Neuronal stem cell (in vitro differentiated cells): Measurements from ENCODE around the gene PPDPF.

Experiments
- DNase-seq: peaks from one replicate; pipeline ENCODE4 v3.0.0-alpha.2; 2013; ENCODE audit warnings: low spot score
- H2AFZ ChIP-seq: one replicate; pipeline ENCODE4 v1.6.1; 2013; ENCODE audit warnings: mild to moderate bottlenecking, low read length, inconsistent platforms
- H2AK5ac ChIP-seq: 2 replicates; pipeline ENCODE4 v1.6.1; 2013; ENCODE audit warnings: low read depth, mild to moderate bottlenecking, inconsistent platforms, low read length, moderate library complexity, mixed read lengths
- H2BK120ac ChIP-seq: 2 replicates; pipeline ENCODE4 v1.6.1; 2013; ENCODE audit warnings: low read depth, mild to moderate bottlenecking, inconsistent platforms, low read length, moderate library complexity, mixed read lengths
- H2BK12ac ChIP-seq: one replicate; pipeline ENCODE4 v1.6.1; 2013; ENCODE audit warnings: low read length, inconsistent platforms
- H2BK15ac ChIP-seq: 2 replicates; pipeline ENCODE4 v1.6.1; 2013; ENCODE audit warnings: mild to moderate bottlenecking, low read length, inconsistent platforms, mixed read lengths
- H2BK5ac ChIP-seq: one replicate; pipeline ENCODE4 v1.6.1; 2013; ENCODE audit warnings: inconsistent platforms, mild to moderate bottlenecking, low read length, moderate library complexity
- H3K14ac ChIP-seq: one replicate; pipeline ENCODE4 v1.6.1; 2013; ENCODE audit warnings: low read length, inconsistent platforms
- H3K18ac ChIP-seq: 2 replicates; pipeline ENCODE4 v1.6.1; 2013; ENCODE audit warnings: low read length, inconsistent platforms
- H3K23ac ChIP-seq: 2 replicates; pipeline ENCODE4 v1.6.1; 2013; ENCODE audit warnings: low read depth, mild to moderate bottlenecking, mixed read lengths, low read length, inconsistent platforms; ENCODE audit not compliant: poor library complexity
- H3K27ac ChIP-seq: replicated peaks from 3 replicates; pipeline ENCODE4 v1.5.1; 2013; ENCODE audit warnings: low read length, inconsistent platforms
- H3K27me3 ChIP-seq, 3 experiments: 2 replicates each; pipeline ENCODE4 v1.6.1; 2013; ENCODE audit warnings: low read length in 3 of 3, mild to moderate bottlenecking in 2 of 3, inconsistent platforms in 1 of 3, low read depth in 1 of 3, mixed read lengths in 1 of 3, moderate library complexity in 1 of 3; ENCODE audit not compliant: control insufficient read depth in 3 of 3, insufficient read depth in 3 of 3
- H3K36me3 ChIP-seq, 2 donors: replicated peaks in 1 of 2; 2 replicates each; pipeline ENCODE4 v1.6.1; 2013; ENCODE audit warnings: low read length in 2 of 2; ENCODE audit not compliant: control insufficient read depth in 2 of 2, insufficient read depth in 2 of 2
- H3K4ac ChIP-seq: 2 replicates; pipeline ENCODE4 v1.6.1; 2013; ENCODE audit warnings: inconsistent platforms, mild to moderate bottlenecking, low read length, moderate library complexity
- H3K4me1 ChIP-seq, 2 donors: 1 replicate in 1 of 2; 2 replicates in 1 of 2; pipeline ENCODE4 v1.6.1; 2013; ENCODE audit warnings: low read length in 2 of 2, low read depth in 1 of 2; ENCODE audit not compliant: control insufficient read depth in 2 of 2, insufficient read depth in 1 of 2
- H3K4me2 ChIP-seq: one replicate; pipeline ENCODE4 v1.6.1; 2013; ENCODE audit warnings: mild to moderate bottlenecking, low read length, inconsistent platforms; ENCODE audit not compliant: insufficient read depth, poor library complexity, severe bottlenecking
- H3K4me3 ChIP-seq, 2 donors: 2 replicates each; pipeline ENCODE4 v1.5.1; 2013; ENCODE audit warnings: low read length in 2 of 2, mild to moderate bottlenecking in 2 of 2, inconsistent platforms in 1 of 2, moderate library complexity in 1 of 2
- H3K79me1 ChIP-seq: one replicate; pipeline ENCODE4 v1.6.1; 2013; ENCODE audit warnings: low read depth, mild to moderate bottlenecking, inconsistent platforms, low read length, moderate library complexity
- H3K9ac ChIP-seq: one replicate; pipeline ENCODE4 v1.6.1; 2013; ENCODE audit warnings: mild to moderate bottlenecking, low read depth, low read length, inconsistent platforms; ENCODE audit not compliant: poor library complexity
- H3K9me3 ChIP-seq, 2 donors: replicated peaks in 1 of 2; 2 replicates each; pipeline versions ENCODE3 to v1.6.1; 2013; ENCODE audit warnings: low read length in 2 of 2, mild to moderate bottlenecking in 2 of 2, inconsistent platforms in 1 of 2, low read depth in 1 of 2, mixed read lengths in 1 of 2, moderate library complexity in 1 of 2; ENCODE audit not compliant: control insufficient read depth in 2 of 2, insufficient read depth in 1 of 2
- H4K8ac ChIP-seq: one replicate; pipeline ENCODE4 v1.6.1; 2013; ENCODE audit warnings: low read depth, mild to moderate bottlenecking, inconsistent platforms, low read length, moderate library complexity
- H4K91ac ChIP-seq: one replicate; pipeline ENCODE4 v1.6.1; 2013; ENCODE audit warnings: low read length, low read depth, mild to moderate bottlenecking, inconsistent platforms; ENCODE audit not compliant: poor library complexity
- WGBS, 2 donors: extraction: QIAGEN DNeasy Blood & Tissue Kit; methylation state at CpG; one replicate each; pipeline ENCODE4 v1.1.7; 2013; ENCODE audit warnings: missing lambda C conversion rate in 2 of 2, mixed read lengths in 1 of 2; ENCODE audit not compliant: insufficient read length in 2 of 2, insufficient replicate concordance in 1 of 2; ENCODE audit errors: extremely low coverage in 2 of 2; 5-methylcytosine and 5-hydroxymethylcytosine counted together

The PPDPF gene

DNA sequence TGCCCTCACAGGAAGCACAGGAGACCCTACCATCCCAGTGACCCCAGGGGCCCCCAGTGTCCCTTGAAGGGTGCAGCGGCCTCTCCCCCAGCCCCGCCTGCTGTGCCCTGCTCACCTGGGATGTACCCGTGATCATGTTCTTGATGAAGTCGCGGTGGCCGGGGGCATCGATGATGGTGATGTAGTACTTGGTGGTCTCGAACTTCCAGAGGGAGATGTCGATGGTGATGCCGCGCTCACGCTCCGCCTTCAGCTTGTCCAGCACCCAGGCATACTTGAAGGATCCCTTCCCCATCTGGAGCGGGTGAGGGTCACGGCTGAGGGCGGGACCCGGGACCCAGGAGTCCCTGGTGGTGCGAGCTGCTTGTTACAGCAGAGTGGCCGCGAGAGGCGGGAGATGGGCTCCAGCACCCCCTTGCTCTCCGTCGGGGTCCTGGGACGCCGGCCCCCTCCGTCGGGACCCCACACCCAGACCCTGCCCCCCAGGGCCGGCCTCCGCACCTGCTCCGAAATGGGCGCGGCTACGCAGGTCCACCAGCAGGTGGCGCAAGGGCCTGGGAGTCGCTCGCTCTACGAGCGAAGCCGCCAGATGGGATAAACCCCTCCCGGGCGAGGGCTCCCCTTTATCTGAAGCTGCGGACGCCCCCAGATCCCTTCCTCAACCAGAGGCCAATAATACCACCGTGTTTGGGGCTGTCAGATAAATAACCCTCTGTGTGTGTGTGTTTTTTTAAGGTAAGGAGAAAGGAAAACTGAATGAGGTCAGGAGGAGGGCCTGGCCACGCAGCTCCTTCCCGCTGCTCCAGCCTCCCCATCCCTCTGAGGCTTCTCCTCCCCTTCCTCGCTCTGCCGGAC is 24.6 kb upstream of the PPDPF start:
- Histone ChIP-seq H3K79me1 (peaks cover 2% of the 10 kb centered on the region), H2AK5ac (peak overlapping the region; percentile 84), H3K4me1 (peaks cover 2 to 5% of the 10 kb centered on the region in 2 donors), H2BK120ac (peak overlapping the region; percentile 72), H2BK5ac (peak overlapping the region; percentile 94), H3K4me3 (no peak overlapping the region), H4K8ac (no peak overlapping the region), H3K27ac (no peak overlapping the region), H3K14ac (no peak overlapping the region), H3K36me3 (no peaks in the 10 kb centered on the region), H2AFZ (peak overlapping the region; percentile 65), H3K4me2 (peak overlapping the region; percentile 18), H3K9ac (no peak overlapping the region), H3K4ac (no peak overlapping the region), H3K23ac (peak overlapping the region; percentile 91), H3K27me3 (peaks cover 24 to 48% (median 39%) of the 10 kb centered on the region in 3 experiments), H4K91ac (no peak overlapping the region), H3K18ac (peak overlapping the region; percentile 85), H2BK15ac (peak overlapping the region; percentile 94), H2BK12ac (peak overlapping the region; percentile 98), H3K9me3 (peaks cover 0 to 3% of the 10 kb centered on the region in 2 donors)
- no CpG with 5 or more reads among the region's 48 CpGs for WGBS, 2 donors
- peak; percentile 67 for DNase-seq

DNA sequence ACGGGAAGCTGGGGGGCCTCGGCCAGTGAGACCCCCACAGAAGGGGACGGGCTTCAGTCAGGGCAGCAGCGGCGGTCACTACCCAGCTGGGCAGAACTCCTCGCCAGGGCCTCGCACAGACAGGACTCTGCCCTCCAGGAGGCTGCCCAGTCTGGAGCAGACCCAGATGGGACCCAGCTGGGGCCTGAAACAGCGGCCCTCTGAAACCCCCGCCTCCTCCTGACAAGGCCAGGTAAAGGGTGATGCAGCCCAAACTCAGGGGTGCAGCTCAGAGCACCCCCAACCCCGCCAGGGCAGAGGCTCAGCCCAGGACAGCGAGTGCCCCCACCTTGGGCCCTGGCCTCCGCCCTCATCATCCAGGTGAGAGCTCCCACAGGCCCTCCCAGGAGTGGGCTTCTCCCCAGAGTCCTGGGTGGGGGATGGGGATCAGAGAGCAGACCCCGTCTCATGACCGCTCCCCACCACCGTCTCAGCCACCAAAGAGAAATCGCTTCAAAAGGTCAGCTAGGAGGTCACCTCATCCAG is 23.9 kb upstream of the PPDPF start:
- peaks cover 4 to 5% of the 10 kb centered on the region in 2 donors for H3K4me1 ChIP-seq
- H3K27me3 ChIP-seq = peaks cover 24 to 49% (median 42%) of the 10 kb centered on the region in 3 experiments
- H3K9ac ChIP-seq = no peak overlapping the region
- H2BK120ac ChIP-seq = no peak overlapping the region
- no peak overlapping the region for H3K27ac ChIP-seq
- peak overlapping the region; percentile 94 for H2BK15ac ChIP-seq
- H3K4me2 ChIP-seq = no peak overlapping the region
- H3K9me3 ChIP-seq = peaks cover 0 to 3% of the 10 kb centered on the region in 2 donors
- peak overlapping the region; percentile 84 for H2AK5ac ChIP-seq
- H4K8ac ChIP-seq = no peak overlapping the region
- no peak for DNase-seq
- no CpG with 5 or more reads among the region's 16 CpGs for WGBS, 2 donors
- H3K4me3 ChIP-seq = no peak overlapping the region
- H4K91ac ChIP-seq = no peak overlapping the region
- H3K14ac ChIP-seq = no peak overlapping the region
- H3K18ac ChIP-seq = peak overlapping the region; percentile 85
- H3K4ac ChIP-seq = no peak overlapping the region
- no peaks in the 10 kb centered on the region for H3K79me1 ChIP-seq
- peak overlapping the region; percentile 94 for H2BK5ac ChIP-seq
- no peaks in the 10 kb centered on the region for H3K36me3 ChIP-seq
- peak overlapping the region; percentile 65 for H2AFZ ChIP-seq
- H2BK12ac ChIP-seq = peak overlapping the region; percentile 98
- peak overlapping the region; percentile 89 for H3K23ac ChIP-seq

- Histone ChIP-seq H3K9ac (no peak overlapping the region), H3K4me2 (no peak overlapping the region), H3K27me3 (peaks cover 24 to 49% (median 42%) of the 10 kb centered on the region in 3 experiments), H3K27ac (no peak overlapping the region), H3K36me3 (no peaks in the 10 kb centered on the region), H3K23ac (peak overlapping the region; percentile 65), H2BK120ac (no peak overlapping the region), H3K9me3 (peaks cover 0 to 2% of the 10 kb centered on the region in 2 donors), H2AK5ac (peak overlapping the region; percentile 63), H3K14ac (no peak overlapping the region), H4K8ac (no peak overlapping the region), H2AFZ (no peak overlapping the region), H3K79me1 (no peaks in the 10 kb centered on the region), H2BK15ac (peak overlapping the region; percentile 75), H2BK12ac (peak overlapping the region; percentile 73), H3K4ac (peak overlapping the region; percentile 66), H3K4me1 (peaks cover 6 to 10% of the 10 kb centered on the region in 2 donors), H3K18ac (no peak overlapping the region), H3K4me3 (no peak overlapping the region), H2BK5ac (peak overlapping the region; percentile 94), H4K91ac (no peak overlapping the region)
- WGBS, 2 donors = no CpG with 5 or more reads among the region's 20 CpGs
- DNase-seq = no peak
Measured at GRCh38 chr20:63497138-63497945, 23.2 kb upstream of the PPDPF start.
